Chondrocyte (in vitro differentiated cells): Measurements from ENCODE around the gene CIITA. TPM values are rescaled to one million over a fixed set of nuclear protein-coding genes. Genes with fewer than 3 reads are reported as not detected.

Experiments used
- DNase-seq: peaks from one replicate; pipeline ENCODE4 v3.0.0; 2021; ENCODE audit warnings: mixed read lengths, low spot score
- H3K27ac Mint-ChIP-seq: one replicate; pipeline ENCODE4 v1.8.0; 2021; ENCODE audit warnings: mild to moderate bottlenecking, moderate library complexity, mixed read lengths; ENCODE audit not compliant: unreplicated experiment
- H3K27me3 Mint-ChIP-seq: 2 replicates; pipeline ENCODE4 v1.8.0; 2021; ENCODE audit warnings: low read depth, mixed read lengths
- H3K36me3 Mint-ChIP-seq: 2 replicates; pipeline ENCODE4 v1.8.0; 2021; ENCODE audit warnings: low read depth, mixed read lengths
- H3K4me1 Mint-ChIP-seq: 2 replicates; pipeline ENCODE4 v1.8.0; 2021; ENCODE audit warnings: low read depth, mild to moderate bottlenecking, mixed read lengths
- H3K4me3 Mint-ChIP-seq: one replicate; pipeline ENCODE4 v1.8.0; 2021; ENCODE audit warnings: mild to moderate bottlenecking, moderate library complexity, mixed read lengths; ENCODE audit not compliant: unreplicated experiment
- H3K9me3 Mint-ChIP-seq: 2 replicates; pipeline ENCODE4 v1.8.0; 2021; ENCODE audit warnings: low read depth, mixed read lengths
- total RNA-seq: library from RNA; stranded (reverse); gene quantifications from 3 replicates; pipeline ENCODE4 v1.2.1, GENCODE V29; 2021
- TF ChIP-seq, protein P1 (sequence below): fragments of 200-600 bp; sonication (generic); IDR thresholded peaks from 2 replicates; pipeline ENCODE4 v1.5.0; 2021; ENCODE audit warnings: antibody characterized with exemption, mild to moderate bottlenecking, moderate library complexity

The CIITA gene
- total RNA-seq, 1 donor from 2014 or later: not detected

DNA sequence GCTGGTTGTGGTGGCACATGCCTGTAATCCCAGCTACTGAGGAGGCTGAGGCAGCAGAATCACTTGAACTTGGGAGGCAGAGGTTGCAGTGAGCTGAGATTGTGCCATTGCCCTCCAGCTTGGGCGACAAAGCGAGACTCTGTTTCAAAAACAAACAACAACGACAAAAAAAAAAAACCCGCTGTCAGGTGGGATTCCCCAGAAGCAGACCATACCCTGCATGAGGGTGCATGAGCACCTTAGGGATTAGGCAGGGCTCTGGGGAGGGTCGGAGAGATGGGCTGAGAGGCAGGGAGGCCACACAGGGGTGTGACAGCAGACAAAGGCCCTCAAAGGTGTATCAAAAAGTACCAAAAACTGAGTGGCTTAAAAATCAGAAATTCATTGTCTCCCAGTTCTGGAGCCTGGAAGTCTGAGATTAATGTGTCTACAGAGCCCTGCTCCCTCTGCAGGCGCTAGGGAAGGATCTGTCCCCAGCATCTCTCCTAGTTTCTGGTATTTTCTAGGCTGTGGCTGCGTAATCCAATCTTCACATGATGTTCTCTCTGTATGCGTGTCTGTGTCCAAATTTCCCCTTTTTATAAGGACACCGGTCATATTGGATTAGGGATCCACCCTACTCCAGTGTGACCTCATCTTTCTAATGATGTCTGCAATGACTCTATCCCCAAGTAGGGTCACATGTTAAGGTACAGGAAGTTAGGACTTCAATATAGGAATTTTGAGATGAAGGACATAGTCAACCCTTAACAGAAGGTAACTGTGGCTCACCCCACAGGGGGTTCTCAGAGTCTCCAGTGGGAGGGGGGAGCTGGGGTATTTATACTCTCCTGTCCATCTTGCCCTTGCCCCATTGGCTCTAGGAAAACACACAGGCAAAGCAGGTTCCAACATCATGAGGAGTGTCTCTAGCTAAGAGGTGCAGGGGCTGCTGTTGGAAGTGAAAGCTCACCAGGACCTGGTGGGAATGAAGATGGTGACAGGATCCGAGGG is 44.8 kb upstream of the CIITA start:
- Mint-ChIP-seq H3K4me3 (no peak overlapping the region), H3K27me3 (peaks cover 22% of the 10 kb centered on the region), H3K27ac (no peak overlapping the region), H3K9me3 (no peaks in the 10 kb centered on the region), H3K36me3 (no peaks in the 10 kb centered on the region), H3K4me1 (peaks cover 25% of the 10 kb centered on the region)
- TF ChIP-seq, protein P1, sequence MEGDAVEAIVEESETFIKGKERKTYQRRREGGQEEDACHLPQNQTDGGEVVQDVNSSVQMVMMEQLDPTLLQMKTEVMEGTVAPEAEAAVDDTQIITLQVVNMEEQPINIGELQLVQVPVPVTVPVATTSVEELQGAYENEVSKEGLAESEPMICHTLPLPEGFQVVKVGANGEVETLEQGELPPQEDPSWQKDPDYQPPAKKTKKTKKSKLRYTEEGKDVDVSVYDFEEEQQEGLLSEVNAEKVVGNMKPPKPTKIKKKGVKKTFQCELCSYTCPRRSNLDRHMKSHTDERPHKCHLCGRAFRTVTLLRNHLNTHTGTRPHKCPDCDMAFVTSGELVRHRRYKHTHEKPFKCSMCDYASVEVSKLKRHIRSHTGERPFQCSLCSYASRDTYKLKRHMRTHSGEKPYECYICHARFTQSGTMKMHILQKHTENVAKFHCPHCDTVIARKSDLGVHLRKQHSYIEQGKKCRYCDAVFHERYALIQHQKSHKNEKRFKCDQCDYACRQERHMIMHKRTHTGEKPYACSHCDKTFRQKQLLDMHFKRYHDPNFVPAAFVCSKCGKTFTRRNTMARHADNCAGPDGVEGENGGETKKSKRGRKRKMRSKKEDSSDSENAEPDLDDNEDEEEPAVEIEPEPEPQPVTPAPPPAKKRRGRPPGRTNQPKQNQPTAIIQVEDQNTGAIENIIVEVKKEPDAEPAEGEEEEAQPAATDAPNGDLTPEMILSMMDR: no peak
- DNase-seq: no peak

DNA sequence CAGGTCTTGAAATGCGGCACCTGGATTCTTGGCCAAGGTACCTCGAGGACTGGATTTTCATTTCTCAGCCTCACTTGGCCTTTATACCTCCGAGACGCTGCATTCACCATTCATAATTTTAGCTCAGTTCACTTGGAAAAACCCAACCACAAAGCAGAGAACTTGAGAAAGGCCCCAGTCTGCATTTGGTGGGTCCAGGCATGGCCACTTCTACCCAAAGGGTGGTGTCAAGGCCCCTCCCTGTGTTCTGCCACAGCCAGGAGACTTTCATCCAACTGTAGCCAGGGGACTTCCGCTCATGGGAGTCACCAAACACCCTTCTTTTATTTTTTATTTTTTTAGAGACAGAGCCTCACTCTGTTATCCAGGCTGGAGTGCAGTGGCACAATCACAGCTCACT is 43.7 kb upstream of the CIITA start:
- no peak for DNase-seq
- Mint-ChIP-seq H3K27me3 (peaks cover 30% of the 10 kb centered on the region), H3K36me3 (no peaks in the 10 kb centered on the region), H3K27ac (no peak overlapping the region), H3K9me3 (no peaks in the 10 kb centered on the region), H3K4me1 (peaks cover 16% of the 10 kb centered on the region), H3K4me3 (no peak overlapping the region)
- TF ChIP-seq, protein P1: no peak

DNA sequence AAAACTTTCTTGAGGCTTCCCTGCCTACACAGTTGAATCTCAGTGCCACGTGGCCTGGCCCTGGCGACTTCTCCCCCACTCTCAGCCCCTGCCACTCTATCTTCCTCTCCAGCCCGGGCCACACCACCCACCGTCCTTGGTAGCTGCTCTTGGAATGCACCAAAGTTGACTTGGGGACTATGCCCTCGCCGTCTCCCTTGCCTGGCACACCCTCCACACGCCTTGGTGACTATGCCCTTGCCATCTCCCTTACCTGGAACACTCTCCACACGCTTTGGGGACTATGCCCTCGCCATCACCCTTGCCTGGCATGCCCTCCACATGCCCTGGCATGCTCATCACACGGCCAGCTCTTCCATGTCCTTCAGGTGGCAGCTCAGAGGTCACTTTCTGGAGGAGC is 42.9 kb upstream of the CIITA start:
- no peak overlapping the region for H3K4me3 Mint-ChIP-seq
- H3K9me3 Mint-ChIP-seq: no peaks in the 10 kb centered on the region
- H3K36me3 Mint-ChIP-seq: no peaks in the 10 kb centered on the region
- TF ChIP-seq, protein P1: no peak
- peaks cover 33% of the 10 kb centered on the region for H3K27me3 Mint-ChIP-seq
- H3K4me1 Mint-ChIP-seq: peaks cover 8% of the 10 kb centered on the region
- no peak overlapping the region for H3K27ac Mint-ChIP-seq
- DNase-seq: no peak

DNA sequence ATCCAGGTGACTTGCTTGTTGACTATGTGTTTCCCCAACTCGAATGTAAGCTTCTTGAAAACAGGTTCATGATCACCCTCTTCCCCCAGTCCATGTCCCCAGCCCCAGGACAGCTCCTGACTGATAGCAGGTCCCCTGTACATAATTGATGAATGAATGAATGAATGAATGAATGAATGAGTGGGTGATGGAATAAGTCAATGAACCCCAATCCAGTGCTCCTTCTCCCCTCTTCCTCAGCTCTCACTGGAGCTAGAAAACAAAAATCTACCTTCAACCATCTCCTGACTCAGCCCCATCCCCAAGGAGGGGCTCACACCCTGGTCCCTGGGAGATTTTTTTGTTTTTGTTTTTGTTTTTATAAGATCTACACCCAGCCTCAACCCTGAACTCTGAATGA is 42.2 kb upstream of the CIITA start:
- no peaks in the 10 kb centered on the region for H3K36me3 Mint-ChIP-seq
- peaks cover 36% of the 10 kb centered on the region for H3K27me3 Mint-ChIP-seq
- H3K9me3 Mint-ChIP-seq: no peaks in the 10 kb centered on the region
- H3K4me1 Mint-ChIP-seq: peaks cover 1% of the 10 kb centered on the region
- H3K27ac Mint-ChIP-seq: no peak overlapping the region
- TF ChIP-seq, protein P1: no peak
- no peak for DNase-seq
- H3K4me3 Mint-ChIP-seq: no peak overlapping the region

DNA sequence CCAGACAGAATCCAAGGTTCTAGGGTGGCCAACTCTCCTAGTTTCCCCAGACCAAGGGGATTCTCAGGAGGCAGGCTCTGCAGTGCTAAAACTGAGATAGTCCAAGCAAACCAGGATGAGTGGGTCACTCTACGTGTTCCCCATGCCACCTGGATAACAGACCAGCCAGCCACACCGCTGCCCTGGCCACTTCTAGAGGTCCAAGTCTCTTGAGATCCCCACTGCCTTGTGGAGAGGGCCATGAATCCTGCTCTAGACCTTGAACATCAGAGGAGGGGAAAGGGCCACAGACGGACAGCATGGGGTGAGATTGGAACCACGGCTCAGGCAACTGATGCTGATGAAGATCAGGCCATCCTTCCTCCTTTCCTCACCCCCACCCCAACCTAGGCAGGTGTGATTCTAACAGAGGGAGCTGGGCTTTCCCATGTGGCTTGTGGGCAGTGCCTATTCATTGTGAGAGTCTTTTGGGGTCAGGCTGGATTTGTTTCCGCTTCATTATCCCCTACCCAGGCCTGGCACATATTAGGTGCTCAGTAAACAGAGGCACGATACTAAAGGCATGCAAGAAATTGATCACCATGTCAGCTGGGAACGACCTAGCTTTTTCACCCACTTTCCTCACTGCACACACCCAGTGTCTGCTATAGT is 41.6 kb upstream of the CIITA start:
- DNase-seq: no peak
- Mint-ChIP-seq H3K27me3 (peaks cover 40% of the 10 kb centered on the region), H3K4me1 (no peaks in the 10 kb centered on the region), H3K36me3 (no peaks in the 10 kb centered on the region), H3K4me3 (no peak overlapping the region), H3K27ac (no peak overlapping the region), H3K9me3 (no peaks in the 10 kb centered on the region)
- TF ChIP-seq, protein P1: no peak
